Caco-2 (cell line): ENCODE results near the gene SQSTM1. TPM values are rescaled to one million over a fixed set of nuclear protein-coding genes. Genes with fewer than 3 reads are reported as not detected.

Source experiments
- BruUV-seq: library from RNA; stranded (reverse); fragments of 400-500 nt; replicated peaks from 2 replicates; lab custom pipeline; 2021; lab: Mats Ljungman, UMichigan
- CTCF ChIA-PET: fragments of 300-600 bp; sonication (Branson Sonifier 250); formaldehyde crosslinking; loops from one replicate; lab custom pipeline; 2022; ENCODE audit warnings: antibody characterized with exemption; lab: Charles Lee
- POLR2A ChIA-PET: fragments of 300-600 bp; sonication (Branson Sonifier 250); formaldehyde crosslinking; loops from one replicate; lab custom pipeline; 2022; ENCODE audit warnings: antibody characterized with exemption; lab: Charles Lee
- DNase-seq, 2 experiments: peaks; one replicate each; pipeline versions ENCODE4 v3.0.0 to v3.0.0-alpha.2; 2020 to 2022
- H3K27me3 ChIP-seq: replicated peaks from 2 replicates; pipeline ENCODE4 v1.6.0; 2011; ENCODE audit warnings: low read length; ENCODE audit not compliant: control insufficient read depth, insufficient read depth
- H3K36me3 ChIP-seq: 2 replicates; pipeline ENCODE4 v1.5.1; 2011; ENCODE audit warnings: low read length; ENCODE audit not compliant: control insufficient read depth, insufficient read depth
- H3K4me1 ChIP-seq: fragments of 250-450 bp; sonication (Bioruptor Pico); 2 replicates; pipeline ENCODE4 v1.5.1; 2020; ENCODE audit warnings: mild to moderate bottlenecking
- H3K4me3 ChIP-seq: 2 replicates; pipeline ENCODE4 v1.5.1; 2011; ENCODE audit warnings: low read depth, mild to moderate bottlenecking, control low read depth, low read length
- H3K9me3 ChIP-seq: fragments of 250-450 bp; sonication (Bioruptor Pico); 2 replicates; pipeline ENCODE4 v1.5.1; 2020; ENCODE audit warnings: mild to moderate bottlenecking, moderate library complexity
- H3K27ac Mint-ChIP-seq: one replicate; pipeline ENCODE4 v1.8.0; 2022; ENCODE audit warnings: mixed read lengths; ENCODE audit not compliant: unreplicated experiment
- H3K27me3 Mint-ChIP-seq: one replicate; pipeline ENCODE4 v1.8.0; 2022; ENCODE audit warnings: mixed read lengths; ENCODE audit not compliant: insufficient read depth, unreplicated experiment
- H3K36me3 Mint-ChIP-seq: one replicate; pipeline ENCODE4 v1.8.0; 2022; ENCODE audit warnings: mild to moderate bottlenecking, mixed read lengths; ENCODE audit not compliant: insufficient read depth, unreplicated experiment
- H3K4me1 Mint-ChIP-seq: one replicate; pipeline ENCODE4 v1.8.0; 2022; ENCODE audit warnings: low read depth, mixed read lengths; ENCODE audit not compliant: unreplicated experiment
- H3K4me3 Mint-ChIP-seq: one replicate; pipeline ENCODE4 v1.8.0; 2022; ENCODE audit warnings: mild to moderate bottlenecking, moderate library complexity, mixed read lengths; ENCODE audit not compliant: unreplicated experiment
- H3K9me3 Mint-ChIP-seq: one replicate; pipeline ENCODE4 v1.8.0; 2022; ENCODE audit warnings: mixed read lengths; ENCODE audit not compliant: unreplicated experiment
- CTCF ChIP-seq, 2 experiments: fragments of 200-600 bp in 1 of 2; IDR thresholded peaks; 1 replicate in 1 of 2; 2 replicates in 1 of 2; pipeline versions ENCODE4 v1.5.1 to v1.8.0; 2011 to 2022; ENCODE audit warnings: antibody characterized with exemption in 1 of 2, control low read depth in 1 of 2, inconsistent platforms in 1 of 2, low read depth in 1 of 2, low read length in 1 of 2, mild to moderate bottlenecking in 1 of 2, moderate library complexity in 1 of 2; ENCODE audit not compliant: insufficient read depth in 1 of 2, severe bottlenecking in 1 of 2, unreplicated experiment in 1 of 2
- intact Hi-C: fragments of 100-400 bp; cut with micrococcal nuclease; formaldehyde crosslinking; loops from one replicate; pipeline ENCODE4 v1.10.0; 2022; ENCODE audit not compliant: unreplicated experiment
- total RNA-seq: library from RNA; stranded (reverse); gene quantifications from 2 replicates; pipeline ENCODE4 v1.2.3, GENCODE V29; 2022

Gene SQSTM1
- total RNA-seq, 1 experiment from 2014 or later = 259 TPM

- no peaks in the 10 kb centered on the region; the same call in 1 of the 2 replicates for H3K36me3 ChIP-seq
- Mint-ChIP-seq H3K9me3 (no peaks in the 10 kb centered on the region), H3K27ac (no peak overlapping the region), H3K4me1 (no peaks in the 10 kb centered on the region), H3K4me3 (no peak overlapping the region), H3K27me3 (no peaks in the 10 kb centered on the region), H3K36me3 (peaks cover 74% of the 10 kb centered on the region)
- CTCF ChIA-PET = interaction anchor here (0.7 kb wide), 1 partner anchor 15 kb away, joined by 3 read pairs; no protein-coding TSS in a partner anchor
- no peaks in the 10 kb centered on the region for H3K27me3 ChIP-seq
- DNase-seq = no peak
- no peaks in the 10 kb centered on the region for H3K4me1 ChIP-seq
- TF ChIP-seq CTCF (IDR thresholded peaks at IDR 0.05; ENCODE audit: insufficient read depth in 1 of 2, low read depth in 1 of 2, low read length in 1 of 2, severe bottlenecking in 1 of 2, unreplicated experiment in 1 of 2) = no peak
- H3K4me3 ChIP-seq = no peak overlapping the region
- BruUV-seq = no TSS peak
- POLR2A ChIA-PET = no interaction called here
- intact Hi-C loops = no loop called here
- H3K9me3 ChIP-seq = no peaks in the 10 kb centered on the region
These were observed 43.2 kb upstream of the SQSTM1 start for GRCh38 chr5:179777456-179777855.

- POLR2A ChIA-PET = no interaction called here
- Mint-ChIP-seq H3K9me3 (no peaks in the 10 kb centered on the region), H3K36me3 (peaks cover 72% of the 10 kb centered on the region), H3K4me1 (no peaks in the 10 kb centered on the region), H3K27ac (no peak overlapping the region), H3K4me3 (no peak overlapping the region), H3K27me3 (no peaks in the 10 kb centered on the region)
- no peaks in the 10 kb centered on the region for H3K9me3 ChIP-seq
- no peak overlapping the region for H3K4me3 ChIP-seq
- H3K36me3 ChIP-seq = no peaks in the 10 kb centered on the region; the same call in 1 of the 2 replicates
- no TSS peak for BruUV-seq
- TF ChIP-seq CTCF (IDR thresholded peaks at IDR 0.05; ENCODE audit: insufficient read depth in 1 of 2, low read depth in 1 of 2, low read length in 1 of 2, severe bottlenecking in 1 of 2, unreplicated experiment in 1 of 2) = no peak
- intact Hi-C loops = no loop called here
- no peak for DNase-seq
- CTCF ChIA-PET = interaction anchor here (0.7 kb wide), 1 partner anchor 15 kb away, joined by 3 read pairs; no protein-coding TSS in a partner anchor
- H3K4me1 ChIP-seq = no peaks in the 10 kb centered on the region
- no peaks in the 10 kb centered on the region for H3K27me3 ChIP-seq
These were observed 42.8 kb upstream of the SQSTM1 start for GRCh38 chr5:179777909-179778308.

- no peak overlapping the region for H3K4me3 ChIP-seq
- no peak for TF ChIP-seq CTCF (IDR thresholded peaks at IDR 0.05; ENCODE audit: insufficient read depth in 1 of 2, low read depth in 1 of 2, low read length in 1 of 2, severe bottlenecking in 1 of 2, unreplicated experiment in 1 of 2)
- no peaks in the 10 kb centered on the region for H3K4me1 ChIP-seq
- H3K27me3 Mint-ChIP-seq = no peaks in the 10 kb centered on the region
- no peaks in the 10 kb centered on the region for H3K9me3 ChIP-seq
- intact Hi-C loops = no loop called here
- H3K36me3 ChIP-seq = no peaks in the 10 kb centered on the region; the same call in 1 of the 2 replicates
- POLR2A ChIA-PET = no interaction called here
- H3K9me3 Mint-ChIP-seq = no peaks in the 10 kb centered on the region
- H3K36me3 Mint-ChIP-seq = peaks cover 65% of the 10 kb centered on the region
- no peaks in the 10 kb centered on the region for H3K27me3 ChIP-seq
- no peak overlapping the region for H3K27ac Mint-ChIP-seq
- H3K4me1 Mint-ChIP-seq = no peaks in the 10 kb centered on the region
- no TSS peak for BruUV-seq
- DNase-seq = no peak
- H3K4me3 Mint-ChIP-seq = no peak overlapping the region
- CTCF ChIA-PET = no interaction called here
These were observed 42.1 kb upstream of the SQSTM1 start for GRCh38 chr5:179778591-179778990.
